Measurements from ENCODE around the gene MYO3B. TPM values are rescaled to one million over a fixed set of nuclear protein-coding genes. Genes with fewer than 3 reads are reported as not detected.

The MYO3B gene
- polyA plus RNA-seq, 2 of the 4 experiments (the other 2 are of a cell fraction): 0.01 TPM; not detected in 1

DNA sequence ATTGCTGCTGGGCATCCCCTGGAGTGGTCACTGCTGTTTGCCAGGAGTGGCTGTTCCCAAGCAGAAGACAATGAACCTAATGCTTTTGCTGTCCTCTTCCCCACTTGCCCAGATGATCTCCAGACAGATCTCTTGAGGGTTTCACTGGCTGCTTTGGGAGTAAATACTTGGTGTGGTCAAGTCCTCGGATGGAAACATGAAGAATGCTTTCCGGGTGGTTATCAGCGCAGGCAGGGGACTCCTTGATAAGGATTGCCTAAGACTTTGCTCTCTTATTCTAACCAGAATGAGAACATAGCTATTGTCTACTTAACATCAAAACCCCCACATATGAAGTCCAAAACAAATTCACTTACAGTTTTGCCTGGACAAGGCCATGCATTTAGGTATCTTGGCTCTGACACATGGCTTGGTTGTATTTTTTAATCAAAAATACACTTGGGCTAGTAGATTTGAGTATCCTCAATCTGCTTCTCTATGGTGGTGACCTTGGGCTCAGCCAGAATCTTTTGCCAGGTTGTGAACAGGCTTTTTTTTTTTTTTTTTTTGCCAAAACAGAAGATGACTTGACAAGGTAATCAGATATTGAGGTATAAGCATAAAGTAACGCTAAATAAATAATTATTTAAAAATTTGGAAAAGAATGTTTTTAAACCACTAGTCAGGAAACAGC, 34.8 kb upstream of the MYO3B start:
- TF ChIP-seq, protein P1, sequence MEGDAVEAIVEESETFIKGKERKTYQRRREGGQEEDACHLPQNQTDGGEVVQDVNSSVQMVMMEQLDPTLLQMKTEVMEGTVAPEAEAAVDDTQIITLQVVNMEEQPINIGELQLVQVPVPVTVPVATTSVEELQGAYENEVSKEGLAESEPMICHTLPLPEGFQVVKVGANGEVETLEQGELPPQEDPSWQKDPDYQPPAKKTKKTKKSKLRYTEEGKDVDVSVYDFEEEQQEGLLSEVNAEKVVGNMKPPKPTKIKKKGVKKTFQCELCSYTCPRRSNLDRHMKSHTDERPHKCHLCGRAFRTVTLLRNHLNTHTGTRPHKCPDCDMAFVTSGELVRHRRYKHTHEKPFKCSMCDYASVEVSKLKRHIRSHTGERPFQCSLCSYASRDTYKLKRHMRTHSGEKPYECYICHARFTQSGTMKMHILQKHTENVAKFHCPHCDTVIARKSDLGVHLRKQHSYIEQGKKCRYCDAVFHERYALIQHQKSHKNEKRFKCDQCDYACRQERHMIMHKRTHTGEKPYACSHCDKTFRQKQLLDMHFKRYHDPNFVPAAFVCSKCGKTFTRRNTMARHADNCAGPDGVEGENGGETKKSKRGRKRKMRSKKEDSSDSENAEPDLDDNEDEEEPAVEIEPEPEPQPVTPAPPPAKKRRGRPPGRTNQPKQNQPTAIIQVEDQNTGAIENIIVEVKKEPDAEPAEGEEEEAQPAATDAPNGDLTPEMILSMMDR (IDR thresholded peaks at IDR 0.05): no peak
- TF ChIP-seq RFX5 (IDR thresholded peaks at IDR 0.05) (no peak), JUNB (IDR thresholded peaks at IDR 0.05) (no peak), RCOR1 (IDR thresholded peaks at IDR 0.05; ENCODE audit: low read depth, low read length) (no peak)
- H3K4me2 ChIP-seq: no peak overlapping the region
- H3K27ac ChIP-seq: no peak overlapping the region
- CTCF ChIA-PET: interaction anchor here (1.2 kb wide), 1 partner anchor 444 kb away, joined by 3 read pairs; no protein-coding TSS in a partner anchor
- 91% methylated on average over 4 of the region's 4 CpGs for WGBS (ENCODE audit: missing lambda C conversion rate)
- peaks cover 16% of the 10 kb centered on the region; the same call in 2 of the 3 replicates for H3K4me1 ChIP-seq
- DNase-seq (ENCODE audit: low read depth in 1 of 2, low spot score in 1 of 2) (no peak), ATAC-seq (no peak), FAIRE-seq (no peak)
- POLR2A ChIA-PET: no interaction called here
- H3K9me3 ChIP-seq: no peaks in the 10 kb centered on the region
- no peak overlapping the region for H3K4me3 ChIP-seq

DNA sequence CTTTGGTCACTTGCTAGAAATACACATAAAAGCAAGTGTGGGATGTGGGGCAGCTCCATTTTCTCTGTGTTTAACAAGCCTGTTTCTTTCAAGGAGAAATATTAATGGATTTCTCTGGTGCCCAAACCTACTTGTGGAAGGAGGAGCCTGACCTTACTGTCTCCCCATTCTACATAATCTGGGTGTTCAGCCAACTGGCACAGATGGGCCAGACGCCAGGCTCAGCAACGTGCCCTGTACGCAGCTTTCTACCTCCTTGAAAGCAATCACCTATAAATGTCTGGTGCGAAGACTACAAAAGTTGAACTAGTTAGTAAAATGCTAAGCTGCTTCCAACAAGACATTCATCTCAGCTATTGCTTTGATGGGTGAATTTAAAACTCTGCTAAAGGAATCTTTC, 33.2 kb upstream of the MYO3B start:
- 91% methylated on average over 4 of the region's 4 CpGs for WGBS (ENCODE audit: missing lambda C conversion rate)
- TF ChIP-seq RNF2 (IDR thresholded peaks at IDR 0.05; ENCODE audit: borderline replicate concordance, low read depth) (no peak), FOXS1 (CRISPR knock-in tag; IDR thresholded peaks at IDR 0.05) (no peak), ZNF302 (CRISPR knock-in tag; IDR thresholded peaks at IDR 0.05) (no peak), EP300 (IDR thresholded peaks at IDR 0.05) (no peak), CEBPB (IDR thresholded peaks at IDR 0.05) (no peak), JUN (IDR thresholded peaks at IDR 0.05) (no peak), RCOR1 (IDR thresholded peaks at IDR 0.05; ENCODE audit: low read depth, low read length) (no peak), TFCP2L1 (CRISPR knock-in tag; IDR thresholded peaks at IDR 0.05) (no peak), HEYL (CRISPR knock-in tag; IDR thresholded peaks at IDR 0.05) (no peak), JUNB (IDR thresholded peaks at IDR 0.05) (no peak), HDAC2 (IDR thresholded peaks at IDR 0.05) (no peak), HOXB13 (CRISPR knock-in tag; IDR thresholded peaks at IDR 0.05; ENCODE audit: low read depth) (no peak), CHD2 (IDR thresholded peaks at IDR 0.05; ENCODE audit: low read length, partially characterized antibody) (no peak), NR3C1 (IDR thresholded peaks at IDR 0.05) (no peak), ZSCAN20 (CRISPR knock-in tag; IDR thresholded peaks at IDR 0.05) (no peak)
- TF ChIP-seq, protein P1 (IDR thresholded peaks at IDR 0.05): no peak
- TF ChIP-seq, protein P2, sequence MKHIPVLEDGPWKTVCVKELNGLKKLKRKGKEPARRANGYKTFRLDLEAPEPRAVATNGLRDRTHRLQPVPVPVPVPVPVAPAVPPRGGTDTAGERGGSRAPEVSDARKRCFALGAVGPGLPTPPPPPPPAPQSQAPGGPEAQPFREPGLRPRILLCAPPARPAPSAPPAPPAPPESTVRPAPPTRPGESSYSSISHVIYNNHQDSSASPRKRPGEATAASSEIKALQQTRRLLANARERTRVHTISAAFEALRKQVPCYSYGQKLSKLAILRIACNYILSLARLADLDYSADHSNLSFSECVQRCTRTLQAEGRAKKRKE (CRISPR knock-in tag; IDR thresholded peaks at IDR 0.05; ENCODE audit: low read depth): no peak
- TF ChIP-seq, protein P3, sequence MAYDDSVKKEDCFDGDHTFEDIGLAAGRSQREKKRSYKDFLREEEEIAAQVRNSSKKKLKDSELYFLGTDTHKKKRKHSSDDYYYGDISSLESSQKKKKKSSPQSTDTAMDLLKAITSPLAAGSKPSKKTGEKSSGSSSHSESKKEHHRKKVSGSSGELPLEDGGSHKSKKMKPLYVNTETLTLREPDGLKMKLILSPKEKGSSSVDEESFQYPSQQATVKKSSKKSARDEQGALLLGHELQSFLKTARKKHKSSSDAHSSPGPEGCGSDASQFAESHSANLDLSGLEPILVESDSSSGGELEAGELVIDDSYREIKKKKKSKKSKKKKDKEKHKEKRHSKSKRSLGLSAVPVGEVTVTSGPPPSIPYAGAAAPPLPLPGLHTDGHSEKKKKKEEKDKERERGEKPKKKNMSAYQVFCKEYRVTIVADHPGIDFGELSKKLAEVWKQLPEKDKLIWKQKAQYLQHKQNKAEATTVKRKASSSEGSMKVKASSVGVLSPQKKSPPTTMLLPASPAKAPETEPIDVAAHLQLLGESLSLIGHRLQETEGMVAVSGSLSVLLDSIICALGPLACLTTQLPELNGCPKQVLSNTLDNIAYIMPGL (CRISPR knock-in tag; IDR thresholded peaks at IDR 0.05; ENCODE audit: borderline replicate concordance): no peak
- FAIRE-seq: no peak
- ChIA-PET CTCF (interaction anchor here (0.6 kb wide), 2 partner anchors 224 to 718 kb away, joined by 3 read pairs; no protein-coding TSS in a partner anchor), POLR2A (no interaction called here)
- H3K9me3 ChIP-seq: no peaks in the 10 kb centered on the region
- no peak for DNase-seq (ENCODE audit: low read depth in 1 of 2, low spot score in 1 of 2)
- H3K4me2 ChIP-seq: no peak overlapping the region
- no peak overlapping the region for H3K27ac ChIP-seq
- H3K4me3 ChIP-seq: no peak overlapping the region
- no peak for ATAC-seq
- peaks cover 21% of the 10 kb centered on the region; the same call in 2 of the 3 replicates for H3K4me1 ChIP-seq
